ENCODE measurements around the gene AP4S1.

Gene AP4S1

DNA sequence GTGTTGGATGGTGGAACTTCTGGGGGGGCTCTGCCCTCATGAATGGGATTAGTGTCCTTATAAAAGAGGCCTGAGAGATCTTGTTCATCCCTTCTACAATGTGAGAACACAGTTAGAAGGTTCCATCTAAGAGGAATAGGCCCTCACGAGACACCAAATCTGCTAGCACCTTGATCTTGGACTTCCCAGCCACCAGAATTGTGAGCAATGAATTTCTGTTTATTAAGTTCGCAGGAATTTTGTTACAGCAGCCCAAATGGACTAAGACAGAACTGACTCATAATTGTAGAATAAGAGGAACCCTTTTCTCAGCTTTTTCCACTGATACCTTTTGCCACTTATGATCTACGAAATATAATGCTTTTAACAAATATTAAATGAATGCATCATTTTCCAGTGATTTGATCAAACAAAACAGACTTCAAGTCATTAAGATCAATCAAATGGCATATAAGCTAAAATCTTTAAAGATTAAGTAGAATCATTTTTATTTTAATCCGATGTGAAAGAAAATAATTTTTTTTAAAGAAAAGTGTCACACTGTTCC, 113.9 kb downstream of the AP4S1 start:
- DNase-seq = no peak

DNA sequence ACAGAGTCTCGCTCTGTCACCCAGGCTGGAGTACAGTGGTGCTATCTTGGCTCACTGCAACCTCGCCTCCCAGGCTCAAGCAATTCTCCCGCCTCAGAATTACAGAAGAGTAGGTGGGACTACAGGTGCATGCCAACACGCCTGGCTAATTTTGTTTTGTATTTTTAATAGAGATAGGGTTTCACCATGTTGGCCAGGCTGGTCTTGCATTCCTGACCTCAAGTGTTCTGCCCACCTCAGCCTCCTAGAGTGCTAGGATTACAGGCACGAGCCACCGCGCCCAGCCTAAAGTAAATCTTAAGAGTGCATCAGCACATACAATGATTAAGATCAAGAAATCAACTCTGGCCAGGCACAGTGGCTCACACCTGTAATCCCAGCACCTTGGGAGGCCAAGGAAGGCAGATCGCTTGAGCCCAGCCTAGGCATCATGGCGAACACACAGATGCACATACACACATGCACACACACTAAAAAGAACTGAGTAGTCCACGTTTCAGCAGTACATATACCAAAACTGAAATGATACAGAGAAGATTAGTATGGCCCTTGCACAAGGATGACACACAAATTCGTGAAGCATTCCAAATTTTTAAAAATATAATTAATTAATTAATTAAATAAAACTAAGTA, 117.1 kb downstream of the AP4S1 start:
- DNase-seq = no peak

All from GF-D8 (cell line).